Heart left ventricle (tissue), 16 donors: ENCODE measurements around the gene TEAD1. TPM values are rescaled to one million over a fixed set of nuclear protein-coding genes. Genes with fewer than 3 reads are reported as not detected.
"Not testable (repeated sequence)": the region's sequence is repeated elsewhere in the genome, so short reads cannot be mapped to it uniquely, and the experiment has no call there.

ENCODE experiments used
- ATAC-seq, 4 donors: fragments of 200-7000 bp; cut with Tn5 transposase; one replicate each; pipeline ENCODE4 v1.9.1; 2020 to 2022; ENCODE audit warnings: moderate library complexity in 4 of 4, mild to moderate bottlenecking in 3 of 4, moderate number of reproducible peaks in 1 of 4
- DNase-seq, 5 donors: peaks; one replicate each; pipeline ENCODE4 v3.0.0-alpha.2; 2020
- H3K27ac ChIP-seq, 12 donors: fragments of 200-600 bp; sonication (generic) in 4 of 12; one replicate each; pipeline versions ENCODE4 v1.5.0 to v1.8.0; 2016 to 2022; ENCODE audit warnings: mild to moderate bottlenecking in 2 of 12
- H3K27me3 ChIP-seq, 9 donors: fragments of 200-600 bp; sonication (generic) in 2 of 9; one replicate each; pipeline versions ENCODE4 v1.5.1 to v1.8.0; 2016 to 2022; ENCODE audit warnings: mild to moderate bottlenecking in 3 of 9
- H3K36me3 ChIP-seq, 9 donors: fragments of 200-600 bp; sonication (generic) in 2 of 9; one replicate each; pipeline versions ENCODE4 v1.5.0 to v1.8.0; 2018 to 2022; ENCODE audit warnings: mild to moderate bottlenecking in 2 of 9
- H3K4me1 ChIP-seq, 12 donors: fragments of 200-600 bp; sonication (generic) in 4 of 12; one replicate each; pipeline versions ENCODE4 v1.5.0 to v1.8.0; 2016 to 2022; ENCODE audit warnings: mild to moderate bottlenecking in 3 of 12
- H3K4me3 ChIP-seq, 12 donors: fragments of 200-600 bp; sonication (generic) in 4 of 12; one replicate each; pipeline versions ENCODE4 v1.5.0 to v1.8.0; 2017 to 2022; ENCODE audit warnings: mild to moderate bottlenecking in 9 of 12, moderate library complexity in 4 of 12
- H3K9me3 ChIP-seq, 12 donors: fragments of 200-600 bp; sonication (generic) in 4 of 12; one replicate each; pipeline versions ENCODE4 v1.5.0 to v1.8.0; 2016 to 2022; ENCODE audit warnings: mild to moderate bottlenecking in 1 of 12
- POLR2A ChIP-seq, 2 donors: fragments of 450-650 bp; IDR thresholded peaks; one replicate each; pipeline ENCODE4 v1.6.1; 2017; ENCODE audit warnings: antibody characterized with exemption in 2 of 2, mild to moderate bottlenecking in 2 of 2, moderate library complexity in 2 of 2
- WGBS, 4 donors: extraction: QIAGEN DNeasy Blood & Tissue Kit in 2 of 4; methylation state at CpG; one replicate each; pipeline versions ENCODE4 v1.1.5 to v1.1.7; 2013 to 2018; 5-methylcytosine and 5-hydroxymethylcytosine counted together
- intact Hi-C, 10 donors: fragments of 100-400 bp; cut with DNase I; formaldehyde crosslinking; loops; one replicate each; pipeline versions ENCODE4 v1.11.1 to v1.14.2; 2022
- polyA plus RNA-seq, 2 donors: library from polyadenylated mRNA; stranded (reverse); fragments of 200-250 nt; gene quantifications; one replicate each; pipeline ENCODE4 v1.2.3, GENCODE V29; 2013
- total RNA-seq, 9 donors: library from RNA; depleted of rRNA in 2 of 9; stranded (reverse); fragments of >200 nt in 2 of 9; fragmentation: NEBNext Ultra II Directional in 3 of 9; extraction: Animal tissue kit (Norgen Biotek cat#: 25700) in 3 of 9; gene quantifications; one replicate each; pipeline versions ENCODE4 v1.1.0 to v1.2.4, GENCODE V29; 2016 to 2023
- TF ChIP-seq, protein P1 (sequence below), 12 donors: fragments of 200-600 bp; sonication (generic) in 4 of 12; IDR thresholded peaks; one replicate each; pipeline versions ENCODE4 v1.5.0 to v1.8.0; 2018 to 2022; ENCODE audit warnings: antibody characterized with exemption in 12 of 12, mild to moderate bottlenecking in 5 of 12
- donor health status: ischemic (EF 13 %, LVEDD 7.1; RV severe dilation, severe dysfunction).
- donor health status: healthy with polysubstance abuse.
- donor health status: DM: no; HTN: yes; CAD: no.
- donor health status: DM: no; HTN: no; CAD: no.
- donor health status: ischemic (EF 25% LVEDD 6.9; RV normal size, moderate dysfunction).
- donor health status: ischemic (EF 25% LVEDD 5.7; RV mildly dilated, moderate dysfunction).
- donor health status: healthy.
- donor health status: DM: yes; HTN: yes; CAD: no.
- donor health status: ischemic (EF 35%, LVEDD 5.7; RV mildly dilated, moderate dysfunction).
- donor health status: nonischemic (EF 11% LVEDD 7.7; RV severe dilation, severe dysfunction).
- donor health status: DM: yes; HTN: yes; CAD: no.
- donor health status: PGD.
- donor health status: ischemic (EF 29% LVEDD 5.4; RV normal size, mild dysfunction).
- donor health status: nonischemic (EF 23%, LVEDD 6.1; RV moderate dilation, normal function).

The TEAD1 gene
- total and polyA plus RNA-seq, 11 donors: 14.4 to 161 (median 113) TPM

DNA sequence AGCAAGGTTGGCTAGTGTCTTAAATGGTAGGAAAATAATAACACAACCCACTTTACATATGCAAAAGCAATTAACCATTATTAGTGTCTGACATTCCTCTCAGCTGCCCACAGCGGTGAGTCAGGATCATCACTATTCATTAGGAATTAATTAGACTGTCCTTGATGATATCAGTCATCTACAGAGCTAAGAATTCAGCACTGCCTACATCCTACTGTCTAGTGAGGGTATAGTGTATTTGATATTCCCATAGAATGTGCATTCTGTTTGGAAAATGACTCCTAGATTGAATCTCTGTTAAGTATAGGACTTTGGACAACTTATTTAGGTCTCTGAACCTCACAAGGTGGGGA, 82.2 kb downstream of the TEAD1 start:
- 65 to 86% (median 76%) methylated on average over 1 of the region's 1 CpG for WGBS, 4 donors
- Histone ChIP-seq H3K4me1 (peaks cover 0 to 52% (median 25%) of the 10 kb centered on the region in 12 donors), H3K27me3 (no peaks in the 10 kb centered on the region), H3K9me3 (no peaks in the 10 kb centered on the region), H3K4me3 (no peak overlapping the region), H3K36me3 (no peaks in the 10 kb centered on the region), H3K27ac (no peak overlapping the region)
- TF ChIP-seq, protein P1, sequence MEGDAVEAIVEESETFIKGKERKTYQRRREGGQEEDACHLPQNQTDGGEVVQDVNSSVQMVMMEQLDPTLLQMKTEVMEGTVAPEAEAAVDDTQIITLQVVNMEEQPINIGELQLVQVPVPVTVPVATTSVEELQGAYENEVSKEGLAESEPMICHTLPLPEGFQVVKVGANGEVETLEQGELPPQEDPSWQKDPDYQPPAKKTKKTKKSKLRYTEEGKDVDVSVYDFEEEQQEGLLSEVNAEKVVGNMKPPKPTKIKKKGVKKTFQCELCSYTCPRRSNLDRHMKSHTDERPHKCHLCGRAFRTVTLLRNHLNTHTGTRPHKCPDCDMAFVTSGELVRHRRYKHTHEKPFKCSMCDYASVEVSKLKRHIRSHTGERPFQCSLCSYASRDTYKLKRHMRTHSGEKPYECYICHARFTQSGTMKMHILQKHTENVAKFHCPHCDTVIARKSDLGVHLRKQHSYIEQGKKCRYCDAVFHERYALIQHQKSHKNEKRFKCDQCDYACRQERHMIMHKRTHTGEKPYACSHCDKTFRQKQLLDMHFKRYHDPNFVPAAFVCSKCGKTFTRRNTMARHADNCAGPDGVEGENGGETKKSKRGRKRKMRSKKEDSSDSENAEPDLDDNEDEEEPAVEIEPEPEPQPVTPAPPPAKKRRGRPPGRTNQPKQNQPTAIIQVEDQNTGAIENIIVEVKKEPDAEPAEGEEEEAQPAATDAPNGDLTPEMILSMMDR (IDR thresholded peaks at IDR 0.05): no peak
- no peak for TF ChIP-seq POLR2A (IDR thresholded peaks at IDR 0.05)
- ATAC-seq (peak in 1 of 4 donors; percentile 25), DNase-seq (no peak)
- intact Hi-C loops: no loop called here

DNA sequence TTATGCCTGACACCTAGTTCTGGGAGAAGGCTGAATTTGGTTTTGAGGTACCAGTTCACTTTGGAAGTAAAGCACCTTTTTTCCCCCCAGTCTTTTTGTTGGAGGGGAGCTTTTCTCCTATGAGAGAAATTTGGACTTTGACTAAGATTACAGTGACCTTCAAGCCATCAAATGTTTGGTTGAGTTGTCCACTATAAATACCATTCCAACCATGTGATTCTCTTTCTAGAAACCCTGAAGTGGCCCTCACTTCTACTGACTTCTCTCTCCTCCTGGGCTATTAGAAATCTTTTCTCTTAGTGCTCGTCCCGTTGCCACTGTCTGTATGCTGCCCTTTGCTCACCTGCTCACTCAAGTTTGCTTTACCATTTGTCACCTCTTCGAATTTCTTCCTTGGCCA, 82.6 kb downstream of the TEAD1 start:
- no peak for TF ChIP-seq POLR2A (IDR thresholded peaks at IDR 0.05)
- TF ChIP-seq, protein P1 (IDR thresholded peaks at IDR 0.05): no peak
- 48 to 61% (median 53%) methylated on average over 3 of the region's 3 CpGs for WGBS, 4 donors
- H3K4me3 ChIP-seq: no peak overlapping the region
- H3K36me3 ChIP-seq: no peaks in the 10 kb centered on the region
- DNase-seq: no peak
- peaks cover 0 to 50% (median 25%) of the 10 kb centered on the region in 12 donors for H3K4me1 ChIP-seq
- no peaks in the 10 kb centered on the region for H3K9me3 ChIP-seq
- no peaks in the 10 kb centered on the region for H3K27me3 ChIP-seq
- peak in 1 of 4 donors; percentile 6 for ATAC-seq
- intact Hi-C loops: no loop called here
- peak overlapping the region in 1 of 12 donors; percentile 39 for H3K27ac ChIP-seq

GRCh38 chr11:12757416-12757815, 83.2 kb downstream of the TEAD1 start:
- ATAC-seq: peak in 1 of 4 donors; percentile 43
- intact Hi-C loops: no loop called here
- Histone ChIP-seq H3K4me3 (no peak overlapping the region), H3K36me3 (no peaks in the 10 kb centered on the region), H3K27me3 (no peaks in the 10 kb centered on the region), H3K27ac (no peak overlapping the region), H3K4me1 (peaks cover 0 to 55% (median 27%) of the 10 kb centered on the region in 12 donors), H3K9me3 (no peaks in the 10 kb centered on the region)
- WGBS, 4 donors: 49 to 67% (median 56%) methylated on average over 2 of the region's 2 CpGs
- TF ChIP-seq, protein P1 (IDR thresholded peaks at IDR 0.05): no peak
- no peak for TF ChIP-seq POLR2A (IDR thresholded peaks at IDR 0.05)
- no peak for DNase-seq

GRCh38 chr11:12758117-12758516, 83.9 kb downstream of the TEAD1 start:
- WGBS, 4 donors: 94 to 98% (median 97%) methylated on average over 6 of the region's 6 CpGs
- not testable (repeated sequence) for H3K27ac ChIP-seq
- peaks cover 0 to 60% (median 27%) of the 10 kb centered on the region in 12 donors for H3K4me1 ChIP-seq

GRCh38 chr11:12761029-12761428, 86.8 kb downstream of the TEAD1 start:
- no peak for ATAC-seq

More at GRCh38 chr11:12758117-12758516, 83.9 kb downstream of the TEAD1 start:
- ATAC-seq, intact Hi-C loops, H3K36me3 ChIP-seq, DNase-seq, H3K27me3 ChIP-seq, H3K9me3 ChIP-seq, H3K4me3 ChIP-seq: not testable (repeated sequence)

More at GRCh38 chr11:12761029-12761428, 86.8 kb downstream of the TEAD1 start:
- DNase-seq: no peak
- WGBS, 4 donors: 50 to 93% (median 82%) methylated on average over 3 of the region's 3 CpGs
- peaks cover 0 to 15% (median 8%) of the 10 kb centered on the region in 9 donors for H3K36me3 ChIP-seq
- no peak overlapping the region for H3K27ac ChIP-seq
- H3K4me3 ChIP-seq: no peak overlapping the region
- intact Hi-C loops: no loop called here
- H3K4me1 ChIP-seq: peaks cover 3 to 60% (median 28%) of the 10 kb centered on the region in 12 donors
- TF ChIP-seq POLR2A (IDR thresholded peaks at IDR 0.05): no peak
- TF ChIP-seq, protein P1 (IDR thresholded peaks at IDR 0.05): peak in 4 of 12 donors; percentile 6 to 34 (median 19)
- H3K9me3 ChIP-seq: no peaks in the 10 kb centered on the region
- no peaks in the 10 kb centered on the region for H3K27me3 ChIP-seq
